Uterus (tissue), 2 donors: ENCODE measurements around the gene SCN5A.

Source experiments
- CTCF ChIP-seq, 4 experiments: fragments of 200-600 bp in 2 of 4; fragments of 450-650 bp in 2 of 4; sonication (generic) in 2 of 4; IDR thresholded peaks; one replicate each; pipeline ENCODE4 v1.5.1; 2016 to 2019; ENCODE audit warnings: antibody characterized with exemption in 4 of 4, mild to moderate bottlenecking in 2 of 4, moderate library complexity in 1 of 4
- POLR2A ChIP-seq, 2 donors: fragments of 450-650 bp; IDR thresholded peaks; one replicate each; pipeline ENCODE4 v1.6.1; 2016; ENCODE audit warnings: antibody characterized with exemption in 2 of 2, mild to moderate bottlenecking in 1 of 2, moderate library complexity in 1 of 2

DNA sequence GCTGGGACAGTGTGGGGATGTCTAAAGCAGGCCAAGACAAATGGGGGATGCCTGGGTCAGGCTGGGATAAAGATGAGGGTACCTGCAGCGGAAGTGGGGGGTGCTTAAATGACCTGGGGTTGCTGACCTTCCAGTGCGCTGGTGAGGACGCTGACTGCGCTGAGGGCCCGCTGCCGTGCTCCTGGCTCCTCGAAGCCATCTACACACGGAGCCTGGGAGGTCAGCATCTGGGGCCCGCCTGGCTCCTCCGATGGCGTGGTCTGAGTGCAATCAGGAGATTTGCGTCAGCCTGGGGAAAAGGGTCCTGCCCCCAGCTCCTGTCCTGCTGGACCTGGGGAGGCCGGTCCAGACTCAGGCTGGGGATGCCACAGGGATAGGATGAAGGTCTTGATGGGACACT, 50.7 kb downstream of the SCN5A start:
- TF ChIP-seq CTCF (IDR thresholded peaks at IDR 0.05) = no peak
- TF ChIP-seq POLR2A (IDR thresholded peaks at IDR 0.05) = no peak
